Lower leg skin (tissue), 3 donors: ENCODE results near the gene NONO.

ENCODE experiments used
- CTCF ChIP-seq, 3 donors: fragments of 450-650 bp; IDR thresholded peaks; one replicate each; pipeline ENCODE4 v1.5.1; 2016; ENCODE audit warnings: antibody characterized with exemption in 3 of 3, mild to moderate bottlenecking in 3 of 3, moderate library complexity in 2 of 3
- POLR2A ChIP-seq, 2 donors: fragments of 450-650 bp; IDR thresholded peaks; one replicate each; pipeline ENCODE4 v1.6.1; 2016 to 2017; ENCODE audit warnings: antibody characterized with exemption in 2 of 2, mild to moderate bottlenecking in 1 of 2, moderate library complexity in 1 of 2

GRCh38 chrX:71254092-71254963 lies 29.1 kb upstream of the NONO start, which contains the start of gene ZMYM3:
- no peak for TF ChIP-seq POLR2A (IDR thresholded peaks at IDR 0.05)
- no peak for TF ChIP-seq CTCF (IDR thresholded peaks at IDR 0.05)
